ENCODE data around the gene APOBEC3B. TPM values are rescaled to one million over a fixed set of nuclear protein-coding genes. Genes with fewer than 3 reads are reported as not detected.

APOBEC3B gene
- total RNA-seq, 1 experiment from 2014 or later = 11.3 TPM

- TF ChIP-seq EZH2phosphoT487 (IDR thresholded peaks at IDR 0.05; ENCODE audit: borderline replicate concordance, low read length) (no peak), CTCF (conservative IDR thresholded peaks at IDR 0.05; ENCODE audit: low read depth, low read length) (no peak), EZH2 (IDR thresholded peaks at IDR 0.05; ENCODE audit: low read length, unreplicated experiment) (no peak)
- no peak for ATAC-seq
- no TSS peak for BruUV-seq (replicated peaks)
Measured at GRCh38 chr22:39026509-39027150, 44.5 kb downstream of the APOBEC3B start.

GRCh38 chr22:39027717-39028116 lies 45.6 kb downstream of the APOBEC3B start:
- POLR2A ChIA-PET (ENCODE audit: unreplicated experiment) = no interaction called here
- DNase-seq (no peak), ATAC-seq (no peak)
- no peaks in the 10 kb centered on the region for H4K20me1 ChIP-seq (ENCODE audit: low read length)
- no peaks in the 10 kb centered on the region for H3K27me3 ChIP-seq (ENCODE audit: low read length)
- no peaks in the 10 kb centered on the region for H3F3A ChIP-seq (ENCODE audit: low read length, unreplicated experiment)
- no peak overlapping the region for H3K27ac ChIP-seq (ENCODE audit: low read length)
- H2AFZ ChIP-seq (ENCODE audit: low read length) = no peak overlapping the region
- no peak overlapping the region for H3K4me3 ChIP-seq (ENCODE audit: low read length)
- no peaks in the 10 kb centered on the region for H3K9me2 ChIP-seq (replicated peaks; ENCODE audit: low read length)
- no peaks in the 10 kb centered on the region for H3K79me2 ChIP-seq (ENCODE audit: low read length)
- H3K4me2 ChIP-seq (ENCODE audit: low read length) = no peak overlapping the region
- no peaks in the 10 kb centered on the region for H3K36me3 ChIP-seq (ENCODE audit: low read depth, low read length)
- TF ChIP-seq EZH2 (IDR thresholded peaks at IDR 0.05; ENCODE audit: low read length, unreplicated experiment) (no peak), EZH2phosphoT487 (IDR thresholded peaks at IDR 0.05; ENCODE audit: borderline replicate concordance, low read length) (no peak), CTCF (conservative IDR thresholded peaks at IDR 0.05; ENCODE audit: low read depth, low read length) (no peak)
- no peaks in the 10 kb centered on the region for H3K9me3 ChIP-seq (ENCODE audit: low read length)
- intact Hi-C loops (cut with micrococcal nuclease) = no loop called here
- H3K4me1 ChIP-seq (ENCODE audit: insufficient read depth, low read length) = no peaks in the 10 kb centered on the region
- no TSS peak for BruUV-seq (replicated peaks)
- CTCF ChIA-PET = no interaction called here
- H3K9ac ChIP-seq (ENCODE audit: low read length) = no peak overlapping the region

More at GRCh38 chr22:39026509-39027150, 44.5 kb downstream of the APOBEC3B start:
- H3K27ac ChIP-seq (ENCODE audit: low read length) = no peak overlapping the region
- ChIA-PET CTCF (no interaction called here), POLR2A (ENCODE audit: unreplicated experiment) (no interaction called here)
- H3K27me3 ChIP-seq (ENCODE audit: low read length) = no peaks in the 10 kb centered on the region
- no peaks in the 10 kb centered on the region for H3K79me2 ChIP-seq (ENCODE audit: low read length)
- no peak overlapping the region for H3K4me2 ChIP-seq (ENCODE audit: low read length)
- H3K36me3 ChIP-seq (ENCODE audit: low read depth, low read length) = no peaks in the 10 kb centered on the region
- no peak overlapping the region for H3K4me3 ChIP-seq (ENCODE audit: low read length)
- H3K4me1 ChIP-seq (ENCODE audit: insufficient read depth, low read length) = no peaks in the 10 kb centered on the region
- no peaks in the 10 kb centered on the region for H3F3A ChIP-seq (ENCODE audit: low read length, unreplicated experiment)
- H2AFZ ChIP-seq (ENCODE audit: low read length) = no peak overlapping the region
- no peaks in the 10 kb centered on the region for H3K9me2 ChIP-seq (replicated peaks; ENCODE audit: low read length)
- no peaks in the 10 kb centered on the region for H3K9me3 ChIP-seq (ENCODE audit: low read length)
- no peak overlapping the region for H3K9ac ChIP-seq (ENCODE audit: low read length)
- H4K20me1 ChIP-seq (ENCODE audit: low read length) = no peaks in the 10 kb centered on the region
- DNase-seq = no peak
- intact Hi-C loops (cut with micrococcal nuclease) = no loop called here

GRCh38 chr22:39028281-39028680 lies 46.1 kb downstream of the APOBEC3B start:
- Histone ChIP-seq H3K27ac (ENCODE audit: low read length) (no peak overlapping the region), H3K9ac (ENCODE audit: low read length) (no peak overlapping the region), H4K20me1 (ENCODE audit: low read length) (no peaks in the 10 kb centered on the region), H3K9me3 (ENCODE audit: low read length) (no peaks in the 10 kb centered on the region), H3K27me3 (ENCODE audit: low read length) (no peaks in the 10 kb centered on the region), H3F3A (ENCODE audit: low read length, unreplicated experiment) (no peaks in the 10 kb centered on the region), H2AFZ (ENCODE audit: low read length) (no peak overlapping the region), H3K4me2 (ENCODE audit: low read length) (no peak overlapping the region), H3K79me2 (ENCODE audit: low read length) (no peaks in the 10 kb centered on the region), H3K9me2 (replicated peaks; ENCODE audit: low read length) (no peaks in the 10 kb centered on the region), H3K36me3 (ENCODE audit: low read depth, low read length) (no peaks in the 10 kb centered on the region), H3K4me1 (ENCODE audit: insufficient read depth, low read length) (no peaks in the 10 kb centered on the region), H3K4me3 (ENCODE audit: low read length) (no peak overlapping the region)
- CTCF ChIA-PET = no interaction called here
- no peak for DNase-seq
- no peak for ATAC-seq
- no peak for TF ChIP-seq CTCF (conservative IDR thresholded peaks at IDR 0.05; ENCODE audit: low read depth, low read length)
- no peak for TF ChIP-seq EZH2 (IDR thresholded peaks at IDR 0.05; ENCODE audit: low read length, unreplicated experiment)
- no TSS peak for BruUV-seq (replicated peaks)
- POLR2A ChIA-PET (ENCODE audit: unreplicated experiment) = no interaction called here
- intact Hi-C loops (cut with micrococcal nuclease) = no loop called here

Data from PC-3 (cell line).